ENCODE measurements around the gene WDR27.

DNA sequence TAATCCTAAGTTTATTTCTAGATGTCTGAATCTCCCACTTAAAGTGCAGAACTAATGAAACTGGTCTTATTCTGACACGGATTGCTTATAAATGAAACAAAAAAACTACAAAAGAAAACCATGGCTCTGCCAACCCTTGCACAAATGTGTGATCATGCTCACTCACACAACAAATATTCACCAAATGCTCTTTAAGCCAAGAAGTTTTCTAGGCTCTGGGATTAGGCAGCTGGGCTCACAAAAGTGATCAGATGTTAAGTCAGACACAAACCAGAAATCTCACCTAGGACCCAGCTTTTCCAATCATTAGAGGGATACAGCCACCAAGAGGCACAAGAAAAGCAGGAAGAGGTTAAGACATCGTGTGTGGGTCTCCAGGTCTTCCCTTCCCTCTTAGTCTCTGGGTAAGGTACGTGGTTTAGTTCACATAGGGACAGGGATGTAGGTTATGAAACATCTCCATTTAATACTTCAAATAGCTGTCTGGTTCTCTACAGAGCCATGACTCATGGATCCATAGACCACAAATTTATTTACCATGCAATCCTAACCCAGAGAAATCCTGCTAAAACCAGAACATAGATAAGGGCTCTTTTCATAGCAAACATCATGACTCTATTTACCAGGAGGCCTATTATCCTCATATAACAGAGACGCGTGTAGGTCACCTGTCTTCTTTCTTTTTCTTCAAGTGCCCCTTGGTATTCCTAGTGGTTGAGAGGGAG is 165.2 kb downstream of the WDR27 start:
- TF ChIP-seq, protein P1, sequence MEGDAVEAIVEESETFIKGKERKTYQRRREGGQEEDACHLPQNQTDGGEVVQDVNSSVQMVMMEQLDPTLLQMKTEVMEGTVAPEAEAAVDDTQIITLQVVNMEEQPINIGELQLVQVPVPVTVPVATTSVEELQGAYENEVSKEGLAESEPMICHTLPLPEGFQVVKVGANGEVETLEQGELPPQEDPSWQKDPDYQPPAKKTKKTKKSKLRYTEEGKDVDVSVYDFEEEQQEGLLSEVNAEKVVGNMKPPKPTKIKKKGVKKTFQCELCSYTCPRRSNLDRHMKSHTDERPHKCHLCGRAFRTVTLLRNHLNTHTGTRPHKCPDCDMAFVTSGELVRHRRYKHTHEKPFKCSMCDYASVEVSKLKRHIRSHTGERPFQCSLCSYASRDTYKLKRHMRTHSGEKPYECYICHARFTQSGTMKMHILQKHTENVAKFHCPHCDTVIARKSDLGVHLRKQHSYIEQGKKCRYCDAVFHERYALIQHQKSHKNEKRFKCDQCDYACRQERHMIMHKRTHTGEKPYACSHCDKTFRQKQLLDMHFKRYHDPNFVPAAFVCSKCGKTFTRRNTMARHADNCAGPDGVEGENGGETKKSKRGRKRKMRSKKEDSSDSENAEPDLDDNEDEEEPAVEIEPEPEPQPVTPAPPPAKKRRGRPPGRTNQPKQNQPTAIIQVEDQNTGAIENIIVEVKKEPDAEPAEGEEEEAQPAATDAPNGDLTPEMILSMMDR (IDR thresholded peaks at IDR 0.05 in 4 of 5, conservative IDR thresholded peaks at IDR 0.05 in 1 of 5) = no peak
- no peak for TF ChIP-seq POLR2A (IDR thresholded peaks at IDR 0.05)

All from gastrocnemius medialis (tissue), 4 donors.